ENCODE data around the gene TYRP1. TPM values are rescaled to one million over a fixed set of nuclear protein-coding genes. Genes with fewer than 3 reads are reported as not detected.

Gene TYRP1, protein sequence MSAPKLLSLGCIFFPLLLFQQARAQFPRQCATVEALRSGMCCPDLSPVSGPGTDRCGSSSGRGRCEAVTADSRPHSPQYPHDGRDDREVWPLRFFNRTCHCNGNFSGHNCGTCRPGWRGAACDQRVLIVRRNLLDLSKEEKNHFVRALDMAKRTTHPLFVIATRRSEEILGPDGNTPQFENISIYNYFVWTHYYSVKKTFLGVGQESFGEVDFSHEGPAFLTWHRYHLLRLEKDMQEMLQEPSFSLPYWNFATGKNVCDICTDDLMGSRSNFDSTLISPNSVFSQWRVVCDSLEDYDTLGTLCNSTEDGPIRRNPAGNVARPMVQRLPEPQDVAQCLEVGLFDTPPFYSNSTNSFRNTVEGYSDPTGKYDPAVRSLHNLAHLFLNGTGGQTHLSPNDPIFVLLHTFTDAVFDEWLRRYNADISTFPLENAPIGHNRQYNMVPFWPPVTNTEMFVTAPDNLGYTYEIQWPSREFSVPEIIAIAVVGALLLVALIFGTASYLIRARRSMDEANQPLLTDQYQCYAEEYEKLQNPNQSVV
- total RNA-seq (2022; extraction: Qiagen RNA extraction): not detected in 5 replicates

DNA sequence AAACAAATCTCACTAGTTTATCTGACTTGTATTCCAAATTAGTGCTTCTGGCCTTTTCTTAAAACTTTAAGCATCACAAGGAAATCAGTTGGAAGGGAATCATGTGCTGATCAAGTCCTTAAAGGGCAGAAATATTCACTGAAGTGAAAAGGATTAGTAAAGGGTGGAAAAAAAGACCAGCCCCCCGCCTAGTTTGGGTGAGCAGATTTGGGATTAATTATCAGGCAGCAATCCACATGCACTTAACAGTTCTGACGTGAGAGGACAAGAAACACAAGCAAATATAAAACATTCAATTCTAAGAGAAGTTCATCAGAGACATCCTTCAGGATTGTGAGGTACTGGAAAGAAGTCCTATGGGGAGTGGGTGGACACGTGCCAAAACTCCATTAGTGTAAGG, at the start of gene TYRP1:
Gene TYRP1 (plus strand): TSS at position 245 of the 400 bp plus-strand sequence. CDS start 612 bp downstream, outside the sequence.

Other genes with a start within 250 kb of the TYRP1 start
- 22.6 to 29.2 TPM (median 27.1 TPM) in 5 replicates for gene LURAP1L, start 81.6 kb downstream of the TYRP1 start, total RNA-seq (2022; extraction: Qiagen RNA extraction)